GM23338 (cell line): ENCODE measurements around the gene DNAH9.

Experiments used
- CREB1 ChIP-seq: fragments of 250-450 bp; sonication (Bioruptor Pico); IDR thresholded peaks from 2 replicates; pipeline ENCODE4 v1.5.0; 2020; ENCODE audit warnings: low read depth, mild to moderate bottlenecking, moderate library complexity
- ETS1 ChIP-seq: IDR thresholded peaks from 2 replicates; pipeline ENCODE4 v1.6.1; 2016; ENCODE audit warnings: antibody characterized with exemption
- EZH2 ChIP-seq: fragments of 200-600 bp; sonication (generic); IDR thresholded peaks from one replicate; pipeline ENCODE4 v1.8.0; 2017; ENCODE audit warnings: antibody characterized with exemption, mild to moderate bottlenecking, low read depth; ENCODE audit not compliant: unreplicated experiment
- EZH2phosphoT487 ChIP-seq: fragments of 200-600 bp; sonication (generic); IDR thresholded peaks from one replicate; pipeline ENCODE4 v1.8.1; 2018; ENCODE audit warnings: antibody characterized with exemption; ENCODE audit not compliant: unreplicated experiment
- JUNB ChIP-seq: IDR thresholded peaks from one replicate; pipeline ENCODE4 v1.6.1; 2016; ENCODE audit warnings: antibody characterized with exemption; ENCODE audit not compliant: unreplicated experiment
- NANOG ChIP-seq: IDR thresholded peaks from 2 replicates; pipeline ENCODE4 v1.6.1; 2016; ENCODE audit warnings: antibody characterized with exemption, borderline replicate concordance
- POLR2AphosphoS5 ChIP-seq: IDR thresholded peaks from 2 replicates; pipeline ENCODE4 v1.6.1; 2016; ENCODE audit warnings: antibody characterized with exemption, low read depth
- REST ChIP-seq: IDR thresholded peaks from one replicate; pipeline ENCODE4 v1.6.1; 2018; ENCODE audit warnings: antibody characterized with exemption; ENCODE audit not compliant: unreplicated experiment
- STAT1 ChIP-seq: IDR thresholded peaks from one replicate; pipeline ENCODE4 v1.6.1; 2016; ENCODE audit warnings: antibody characterized with exemption; ENCODE audit not compliant: unreplicated experiment
- ZNF114 ChIP-seq: fragments of 250-450 bp; sonication (Bioruptor Pico); IDR thresholded peaks from 2 replicates; pipeline ENCODE4 v1.5.0; 2020; ENCODE audit warnings: mild to moderate bottlenecking, moderate library complexity
- TF ChIP-seq, protein P1 (sequence below), 2 experiments: fragments of 200-600 bp in 1 of 2; sonication (generic) in 1 of 2; conservative IDR thresholded peaks; 2 replicates each; pipeline versions ENCODE4 v1.5.1 to v1.6.1; 2016 to 2017; ENCODE audit warnings: antibody characterized with exemption in 2 of 2, low read depth in 2 of 2, mild to moderate bottlenecking in 2 of 2, moderate library complexity in 1 of 2
- TF ChIP-seq, protein P2 (sequence below): fragments of 250-450 bp; sonication (Bioruptor Pico); IDR thresholded peaks from 2 replicates; pipeline ENCODE4 v1.5.0; 2020; ENCODE audit warnings: mild to moderate bottlenecking, moderate library complexity

DNA sequence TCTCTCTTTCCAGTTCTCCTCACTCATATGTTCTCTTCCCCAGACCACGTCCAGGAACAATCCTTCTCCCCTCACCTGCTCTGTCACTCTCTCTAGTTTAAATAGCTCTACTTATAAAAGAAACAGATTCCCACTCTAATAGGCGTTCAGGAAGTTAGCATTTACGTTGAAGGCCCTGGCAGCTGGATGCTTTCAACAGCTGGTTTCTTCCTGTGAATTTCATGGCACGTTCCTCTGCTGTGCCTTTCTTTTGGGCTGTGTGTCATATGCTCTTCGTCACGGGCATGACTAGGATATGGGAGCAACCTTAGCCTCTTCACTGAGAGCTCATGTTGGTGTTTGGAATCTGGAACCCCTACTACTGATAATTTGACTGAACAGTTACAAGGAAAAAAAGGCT lies 325.8 kb downstream of the DNAH9 start:
- no peak for TF ChIP-seq REST
- TF ChIP-seq, protein P1, sequence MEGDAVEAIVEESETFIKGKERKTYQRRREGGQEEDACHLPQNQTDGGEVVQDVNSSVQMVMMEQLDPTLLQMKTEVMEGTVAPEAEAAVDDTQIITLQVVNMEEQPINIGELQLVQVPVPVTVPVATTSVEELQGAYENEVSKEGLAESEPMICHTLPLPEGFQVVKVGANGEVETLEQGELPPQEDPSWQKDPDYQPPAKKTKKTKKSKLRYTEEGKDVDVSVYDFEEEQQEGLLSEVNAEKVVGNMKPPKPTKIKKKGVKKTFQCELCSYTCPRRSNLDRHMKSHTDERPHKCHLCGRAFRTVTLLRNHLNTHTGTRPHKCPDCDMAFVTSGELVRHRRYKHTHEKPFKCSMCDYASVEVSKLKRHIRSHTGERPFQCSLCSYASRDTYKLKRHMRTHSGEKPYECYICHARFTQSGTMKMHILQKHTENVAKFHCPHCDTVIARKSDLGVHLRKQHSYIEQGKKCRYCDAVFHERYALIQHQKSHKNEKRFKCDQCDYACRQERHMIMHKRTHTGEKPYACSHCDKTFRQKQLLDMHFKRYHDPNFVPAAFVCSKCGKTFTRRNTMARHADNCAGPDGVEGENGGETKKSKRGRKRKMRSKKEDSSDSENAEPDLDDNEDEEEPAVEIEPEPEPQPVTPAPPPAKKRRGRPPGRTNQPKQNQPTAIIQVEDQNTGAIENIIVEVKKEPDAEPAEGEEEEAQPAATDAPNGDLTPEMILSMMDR (conservative IDR thresholded peaks at IDR 0.05; ENCODE audit: low read depth in 2 of 2) = no peak
- TF ChIP-seq STAT1 = no peak
- no peak for TF ChIP-seq EZH2
- TF ChIP-seq EZH2phosphoT487 = no peak
- TF ChIP-seq POLR2AphosphoS5 = no peak
- no peak for TF ChIP-seq CREB1
- no peak for TF ChIP-seq ZNF114
- no peak for TF ChIP-seq ETS1
- TF ChIP-seq NANOG = no peak
- no peak for TF ChIP-seq JUNB
- TF ChIP-seq, protein P2, sequence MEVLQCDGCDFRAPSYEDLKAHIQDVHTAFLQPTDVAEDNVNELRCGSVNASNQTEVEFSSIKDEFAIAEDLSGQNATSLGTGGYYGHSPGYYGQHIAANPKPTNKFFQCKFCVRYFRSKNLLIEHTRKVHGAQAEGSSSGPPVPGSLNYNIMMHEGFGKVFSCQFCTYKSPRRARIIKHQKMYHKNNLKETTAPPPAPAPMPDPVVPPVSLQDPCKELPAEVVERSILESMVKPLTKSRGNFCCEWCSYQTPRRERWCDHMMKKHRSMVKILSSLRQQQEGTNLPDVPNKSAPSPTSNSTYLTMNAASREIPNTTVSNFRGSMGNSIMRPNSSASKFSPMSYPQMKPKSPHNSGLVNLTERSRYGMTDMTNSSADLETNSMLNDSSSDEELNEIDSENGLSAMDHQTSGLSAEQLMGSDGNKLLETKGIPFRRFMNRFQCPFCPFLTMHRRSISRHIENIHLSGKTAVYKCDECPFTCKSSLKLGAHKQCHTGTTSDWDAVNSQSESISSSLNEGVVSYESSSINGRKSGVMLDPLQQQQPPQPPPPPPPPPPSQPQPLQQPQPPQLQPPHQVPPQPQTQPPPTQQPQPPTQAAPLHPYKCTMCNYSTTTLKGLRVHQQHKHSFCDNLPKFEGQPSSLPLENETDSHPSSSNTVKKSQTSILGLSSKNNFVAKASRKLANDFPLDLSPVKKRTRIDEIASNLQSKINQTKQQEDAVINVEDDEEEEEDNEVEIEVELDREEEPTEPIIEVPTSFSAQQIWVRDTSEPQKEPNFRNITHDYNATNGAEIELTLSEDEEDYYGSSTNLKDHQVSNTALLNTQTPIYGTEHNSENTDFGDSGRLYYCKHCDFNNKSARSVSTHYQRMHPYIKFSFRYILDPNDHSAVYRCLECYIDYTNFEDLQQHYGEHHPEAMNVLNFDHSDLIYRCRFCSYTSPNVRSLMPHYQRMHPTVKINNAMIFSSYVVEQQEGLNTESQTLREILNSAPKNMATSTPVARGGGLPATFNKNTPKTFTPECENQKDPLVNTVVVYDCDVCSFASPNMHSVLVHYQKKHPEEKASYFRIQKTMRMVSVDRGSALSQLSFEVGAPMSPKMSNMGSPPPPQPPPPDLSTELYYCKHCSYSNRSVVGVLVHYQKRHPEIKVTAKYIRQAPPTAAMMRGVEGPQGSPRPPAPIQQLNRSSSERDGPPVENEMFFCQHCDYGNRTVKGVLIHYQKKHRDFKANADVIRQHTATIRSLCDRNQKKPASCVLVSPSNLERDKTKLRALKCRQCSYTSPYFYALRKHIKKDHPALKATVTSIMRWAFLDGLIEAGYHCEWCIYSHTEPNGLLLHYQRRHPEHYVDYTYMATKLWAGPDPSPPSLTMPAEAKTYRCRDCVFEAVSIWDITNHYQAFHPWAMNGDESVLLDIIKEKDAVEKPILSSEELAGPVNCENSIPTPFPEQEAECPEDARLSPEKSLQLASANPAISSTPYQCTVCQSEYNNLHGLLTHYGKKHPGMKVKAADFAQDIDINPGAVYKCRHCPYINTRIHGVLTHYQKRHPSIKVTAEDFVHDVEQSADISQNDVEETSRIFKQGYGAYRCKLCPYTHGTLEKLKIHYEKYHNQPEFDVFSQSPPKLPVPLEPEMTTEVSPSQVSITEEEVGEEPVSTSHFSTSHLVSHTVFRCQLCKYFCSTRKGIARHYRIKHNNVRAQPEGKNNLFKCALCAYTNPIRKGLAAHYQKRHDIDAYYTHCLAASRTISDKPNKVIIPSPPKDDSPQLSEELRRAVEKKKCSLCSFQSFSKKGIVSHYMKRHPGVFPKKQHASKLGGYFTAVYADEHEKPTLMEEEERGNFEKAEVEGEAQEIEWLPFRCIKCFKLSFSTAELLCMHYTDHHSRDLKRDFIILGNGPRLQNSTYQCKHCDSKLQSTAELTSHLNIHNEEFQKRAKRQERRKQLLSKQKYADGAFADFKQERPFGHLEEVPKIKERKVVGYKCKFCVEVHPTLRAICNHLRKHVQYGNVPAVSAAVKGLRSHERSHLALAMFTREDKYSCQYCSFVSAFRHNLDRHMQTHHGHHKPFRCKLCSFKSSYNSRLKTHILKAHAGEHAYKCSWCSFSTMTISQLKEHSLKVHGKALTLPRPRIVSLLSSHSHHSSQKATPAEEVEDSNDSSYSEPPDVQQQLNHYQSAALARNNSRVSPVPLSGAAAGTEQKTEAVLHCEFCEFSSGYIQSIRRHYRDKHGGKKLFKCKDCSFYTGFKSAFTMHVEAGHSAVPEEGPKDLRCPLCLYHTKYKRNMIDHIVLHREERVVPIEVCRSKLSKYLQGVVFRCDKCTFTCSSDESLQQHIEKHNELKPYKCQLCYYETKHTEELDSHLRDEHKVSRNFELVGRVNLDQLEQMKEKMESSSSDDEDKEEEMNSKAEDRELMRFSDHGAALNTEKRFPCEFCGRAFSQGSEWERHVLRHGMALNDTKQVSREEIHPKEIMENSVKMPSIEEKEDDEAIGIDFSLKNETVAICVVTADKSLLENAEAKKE (CRISPR knock-in tag) = no peak
